ENCODE data around the gene SVOPL. TPM values are rescaled to one million over a fixed set of nuclear protein-coding genes. Genes with fewer than 3 reads are reported as not detected.

SVOPL gene
- total RNA-seq, 1 donor, result not detected

GRCh38 chr7:138585283-138585993, 115.7 kb downstream of the SVOPL start:
- no peak for TF ChIP-seq CTCF (IDR thresholded peaks at IDR 0.05; ENCODE audit: insufficient read depth, low read depth, low read length)
- DNase-seq (ENCODE audit: low read depth), result no peak
- H3K4me3 ChIP-seq (ENCODE audit: low read depth, low read length), result no peak overlapping the region

GRCh38 chr7:138584696-138585095, 116.5 kb downstream of the SVOPL start:
- TF ChIP-seq CTCF (IDR thresholded peaks at IDR 0.05; ENCODE audit: insufficient read depth, low read depth, low read length), result no peak
- no peak overlapping the region for H3K4me3 ChIP-seq (ENCODE audit: low read depth, low read length)
- DNase-seq (ENCODE audit: low read depth), result no peak

GRCh38 chr7:138584283-138584682, 116.9 kb downstream of the SVOPL start:
- no peak overlapping the region for H3K4me3 ChIP-seq (ENCODE audit: low read depth, low read length)
- no peak for TF ChIP-seq CTCF (IDR thresholded peaks at IDR 0.05; ENCODE audit: insufficient read depth, low read depth, low read length)
- no peak for DNase-seq (ENCODE audit: low read depth)

- DNase-seq (ENCODE audit: low read depth), result no peak
- no peak overlapping the region for H3K4me3 ChIP-seq (ENCODE audit: low read depth, low read length)
- no peak for TF ChIP-seq CTCF (IDR thresholded peaks at IDR 0.05; ENCODE audit: insufficient read depth, low read depth, low read length)
Observed at GRCh38 chr7:138581065-138581464, 120.1 kb downstream of the SVOPL start.

GRCh38 chr7:138579671-138580070, 121.5 kb downstream of the SVOPL start:
- no peak for DNase-seq (ENCODE audit: low read depth)
- H3K4me3 ChIP-seq (ENCODE audit: low read depth, low read length), result no peak overlapping the region
- TF ChIP-seq CTCF (IDR thresholded peaks at IDR 0.05; ENCODE audit: insufficient read depth, low read depth, low read length), result no peak

GRCh38 chr7:138579136-138579535, 122.0 kb downstream of the SVOPL start:
- no peak for TF ChIP-seq CTCF (IDR thresholded peaks at IDR 0.05; ENCODE audit: insufficient read depth, low read depth, low read length)
- no peak for DNase-seq (ENCODE audit: low read depth)
- H3K4me3 ChIP-seq (ENCODE audit: low read depth, low read length), result no peak overlapping the region

Measured in fibroblast of villous mesenchyme (primary cell).